Mesenteric fat pad (tissue), 1 donor: Measurements from ENCODE around the gene UGT1A10. TPM values are rescaled to one million over a fixed set of nuclear protein-coding genes. Genes with fewer than 3 reads are reported as not detected.
"Not testable (repeated sequence)": the region's sequence is repeated elsewhere in the genome, so short reads cannot be mapped to it uniquely, and the experiment has no call there.

Experiments used
- DNase-seq: peaks from one replicate; pipeline ENCODE4 v3.0.0-alpha.2; 2020; ENCODE audit warnings: low spot score
- total RNA-seq: library from RNA; stranded (reverse); fragmentation: NEBNext Ultra II Directional; extraction: Animal tissue kit (Norgen Biotek cat#: 25700); gene quantifications from one replicate; pipeline ENCODE4 v1.2.1, GENCODE V29; 2021
- donor health status: DM: yes; HTN: yes; CAD: no.

Gene UGT1A10
- total RNA-seq, 1 donor from 2014 or later, result not detected

- no peak for DNase-seq
These were observed 55.5 kb downstream of the UGT1A10 start for GRCh38 chr2:233691443-233692433.

GRCh38 chr2:233692648-233693047 is 56.4 kb downstream of the UGT1A10 start, which contains the start of gene UGT1A6:
TSS of gene UGT1A6 (plus strand) at chr2:233692890. CDS start at chr2:233693005, 115 bp downstream.
- DNase-seq, result no peak

- DNase-seq, result no peak
These were observed 57.7 kb downstream of the UGT1A10 start for GRCh38 chr2:233693963-233694362.

- DNase-seq, result no peak
These were observed 62.5 kb downstream of the UGT1A10 start for GRCh38 chr2:233698740-233699139.

- DNase-seq, result no peak
These were observed 63.3 kb downstream of the UGT1A10 start for GRCh38 chr2:233699424-233700027.

- DNase-seq, result no peak
These were observed 63.9 kb downstream of the UGT1A10 start for GRCh38 chr2:233700028-233700635.

GRCh38 chr2:233700842-233701241 is 64.6 kb downstream of the UGT1A10 start:
- not testable (repeated sequence) for DNase-seq

- no peak for DNase-seq
These were observed 66.0 kb downstream of the UGT1A10 start for GRCh38 chr2:233702238-233702637.

GRCh38 chr2:233705911-233706506 is 69.8 kb downstream of the UGT1A10 start:
- DNase-seq, result no peak

- no peak for DNase-seq
These were observed 70.5 kb downstream of the UGT1A10 start for GRCh38 chr2:233706720-233707119.

GRCh38 chr2:233707940-233708644 is 71.8 kb downstream of the UGT1A10 start:
- DNase-seq, result no peak

GRCh38 chr2:233708942-233709341 is 72.7 kb downstream of the UGT1A10 start:
- DNase-seq, result no peak

- DNase-seq, result no peak
These were observed 75.2 kb downstream of the UGT1A10 start for GRCh38 chr2:233711312-233712008.

GRCh38 chr2:233712611-233713261 is 76.5 kb downstream of the UGT1A10 start, which contains the start of gene UGT1A5:
TSS of gene UGT1A5 (plus strand) at chr2:233712907. CDS start at chr2:233712992, 85 bp downstream.
- no peak for DNase-seq

- no peak for DNase-seq
These were observed 77.0 kb downstream of the UGT1A10 start for GRCh38 chr2:233713262-233713615.

GRCh38 chr2:233714121-233714520 is 77.9 kb downstream of the UGT1A10 start:
- no peak for DNase-seq

- no peak for DNase-seq
These were observed 82.3 kb downstream of the UGT1A10 start, which contains the start of gene UGT1A4 for GRCh38 chr2:233718552-233718951. TSS of gene UGT1A4 (plus strand) at chr2:233718736. CDS start at chr2:233718821, 85 bp downstream.

GRCh38 chr2:233728723-233729301 is 92.6 kb downstream of the UGT1A10 start, which contains the start of gene UGT1A3:
TSS of gene UGT1A3 (plus strand) at chr2:233729042. CDS start at chr2:233729127, 85 bp downstream.
- no peak for DNase-seq
